SK-N-SH (cell line): ENCODE results near the gene ERMARD. TPM values are rescaled to one million over a fixed set of nuclear protein-coding genes. Genes with fewer than 3 reads are reported as not detected.

Source experiments
- CTCF ChIA-PET: fragments of 300-600, 350-600 bp; formaldehyde crosslinking; extraction: SDS; loops from one replicate; lab custom pipeline; 2021; lab: Yijun Ruan, JAX
- POLR2A ChIA-PET: fragments of 350-600 bp; sonication (Branson Sonifier 250); formaldehyde crosslinking; extraction: SDS; loops from one replicate; lab custom pipeline; 2020; ENCODE audit warnings: antibody characterized with exemption, inconsistent platforms; lab: Yijun Ruan, JAX
- DNase-seq: peaks from one replicate; pipeline ENCODE4 v3.0.0; 2012
- H2AFZ ChIP-seq: fragments of 200-600 bp; sonication (generic); 2 replicates; pipeline ENCODE4 v1.8.1; 2016; ENCODE audit warnings: antibody characterized with exemption, mild to moderate bottlenecking, low read depth
- H3F3A ChIP-seq: fragments of 200-600 bp; sonication (generic); replicated peaks from 2 replicates; pipeline ENCODE3; 2016; ENCODE audit warnings: antibody characterized with exemption, mild to moderate bottlenecking; ENCODE audit not compliant: insufficient read depth
- H3K27ac ChIP-seq, 2 experiments: fragments of 200-500 bp in 1 of 2; fragments of 200-600 bp in 1 of 2; sonication (Bioruptor generic) in 1 of 2; sonication (generic), shearing (Covaris generic) in 1 of 2; 2 replicates each; pipeline versions ENCODE4 v1.5.1 to v1.6.1; 2014 to 2016; ENCODE audit warnings: low read depth in 2 of 2, inconsistent platforms in 1 of 2, low read length in 1 of 2, mild to moderate bottlenecking in 1 of 2, mixed read lengths in 1 of 2
- H3K27me3 ChIP-seq: fragments of 200-600 bp; sonication (generic), shearing (Covaris generic); 2 replicates; pipeline ENCODE4 v1.6.1; 2016; ENCODE audit warnings: mixed run types; ENCODE audit not compliant: insufficient read depth
- H3K36me3 ChIP-seq, 2 experiments: fragments of 200-500 bp in 1 of 2; fragments of 200-600 bp in 1 of 2; sonication (Bioruptor generic) in 1 of 2; sonication (generic) in 1 of 2; replicated peaks in 1 of 2; 2 replicates each; pipeline versions ENCODE3 to v1.5.1; 2014 to 2016; ENCODE audit warnings: low read length in 1 of 2, mild to moderate bottlenecking in 1 of 2; ENCODE audit not compliant: insufficient read depth in 2 of 2, control insufficient read depth in 1 of 2
- H3K4me1 ChIP-seq, 2 experiments: fragments of 200-500 bp in 1 of 2; fragments of 200-600 bp in 1 of 2; sonication (Bioruptor generic) in 1 of 2; sonication (generic), shearing (Covaris generic) in 1 of 2; 2 replicates each; pipeline versions ENCODE4 v1.5.1 to v1.6.1; 2014 to 2016; ENCODE audit warnings: low read depth in 1 of 2, low read length in 1 of 2, mixed run types in 1 of 2; ENCODE audit not compliant: insufficient read depth in 2 of 2, control insufficient read depth in 1 of 2
- H3K4me2 ChIP-seq: fragments of 200-600 bp; sonication (generic), shearing (Covaris generic); 2 replicates; pipeline ENCODE4 v1.6.1; 2017; ENCODE audit warnings: mixed run types
- H3K4me3 ChIP-seq, 2 experiments: fragments of 200-500 bp in 1 of 2; fragments of 200-600 bp in 1 of 2; sonication (Bioruptor generic) in 1 of 2; sonication (generic), shearing (Covaris generic) in 1 of 2; 2 replicates each; pipeline versions ENCODE4 v1.5.1 to v1.8.1; 2014 to 2016; ENCODE audit warnings: low read depth in 2 of 2, inconsistent platforms in 1 of 2, low read length in 1 of 2, mild to moderate bottlenecking in 1 of 2, mixed read lengths in 1 of 2, moderate library complexity in 1 of 2
- H3K79me2 ChIP-seq: fragments of 200-600 bp; sonication (generic); 2 replicates; pipeline ENCODE4 v1.8.1; 2017; ENCODE audit warnings: mild to moderate bottlenecking; ENCODE audit not compliant: insufficient read depth
- H3K9ac ChIP-seq: fragments of 200-600 bp; sonication (generic); 2 replicates; pipeline ENCODE4 v1.6.1; 2017; ENCODE audit warnings: mixed run types
- H3K9me2 ChIP-seq: fragments of 200-600 bp; sonication (generic); 2 replicates; pipeline ENCODE4 v1.6.1; 2017; ENCODE audit warnings: mixed run types
- H3K9me3 ChIP-seq: fragments of 200-600 bp; sonication (generic); 2 replicates; pipeline ENCODE4 v1.6.1; 2017; ENCODE audit warnings: mixed run types, mild to moderate bottlenecking, moderate library complexity
- H4K20me1 ChIP-seq: fragments of 200-600 bp; sonication (generic); 2 replicates; pipeline ENCODE4 v1.6.1; 2017; ENCODE audit warnings: mild to moderate bottlenecking, mixed run types; ENCODE audit not compliant: insufficient read depth
- ELF1 ChIP-seq: IDR thresholded peaks from 2 replicates; pipeline ENCODE4 v1.4.0; 2012
- EP300 ChIP-seq, 2 experiments: IDR thresholded peaks; 2 replicates each; pipeline versions ENCODE4 v1.4.0 to v1.6.1; 2012; ENCODE audit warnings: borderline replicate concordance in 1 of 2, low read depth in 1 of 2, low read length in 1 of 2
- FOSL2 ChIP-seq: IDR thresholded peaks from 2 replicates; pipeline ENCODE4 v1.4.0; 2012; ENCODE audit warnings: low read depth, mild to moderate bottlenecking, moderate library complexity, borderline replicate concordance
- FOXM1 ChIP-seq: IDR thresholded peaks from 2 replicates; pipeline ENCODE4 v1.4.0; 2012; ENCODE audit warnings: low read depth, mild to moderate bottlenecking
- JUND ChIP-seq: IDR thresholded peaks from 2 replicates; pipeline ENCODE4 v1.4.0; 2012
- RCOR1 ChIP-seq: fragments of 150-350 bp; IDR thresholded peaks from 2 replicates; pipeline ENCODE4 v1.6.1; 2017; ENCODE audit warnings: antibody characterized with exemption, low read length
- RXRA ChIP-seq: IDR thresholded peaks from 2 replicates; pipeline ENCODE4 v1.4.0; 2012; ENCODE audit warnings: low read depth, mild to moderate bottlenecking, borderline replicate concordance
- SMC3 ChIP-seq: IDR thresholded peaks from 2 replicates; pipeline ENCODE4 v1.6.1; 2012; ENCODE audit warnings: low read depth, low read length, improper control_type of control experiment
- WGBS: methylation state at CpG from one replicate; pipeline ENCODE4 v1.1.6; 2017; ENCODE audit warnings: low lambda C conversion rate; 5-methylcytosine and 5-hydroxymethylcytosine counted together
- polyA plus RNA-seq, 3 experiments: library from polyadenylated mRNA; depleted of rRNA; stranded (reverse); fragments of >200 nt; gene quantifications; 2 replicates each; pipeline ENCODE4 v1.2.3, GENCODE V29; 2012
- TF ChIP-seq, protein P1 (sequence below): IDR thresholded peaks from 2 replicates; pipeline ENCODE4 v1.4.0; 2012; ENCODE audit warnings: low read depth
- TF ChIP-seq, protein P2 (sequence below): IDR thresholded peaks from 2 replicates; pipeline ENCODE4 v1.6.1; 2012; ENCODE audit warnings: mild to moderate bottlenecking, low read depth, low read length, moderate library complexity

Gene ERMARD
- polyA plus RNA-seq, 1 of the 3 experiments (the other 2 are of a cell fraction), result 43.2 TPM

DNA sequence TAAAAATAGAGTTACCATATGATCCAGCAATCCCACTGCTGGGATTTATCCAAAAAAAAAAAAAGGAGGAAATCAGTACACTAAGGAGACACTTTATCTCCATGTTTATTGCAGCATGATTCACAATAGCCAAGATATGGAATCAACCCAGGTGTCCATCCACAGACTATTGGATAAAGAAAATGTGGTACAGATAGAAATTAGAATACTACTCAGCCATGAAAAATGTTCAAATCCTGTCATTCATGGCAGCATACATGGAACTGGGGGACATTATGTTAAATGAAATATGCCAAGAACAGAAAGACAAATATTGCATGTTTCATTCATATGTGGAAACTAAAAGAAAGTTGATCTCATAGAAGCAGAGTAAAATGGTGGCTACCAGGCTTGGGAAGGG, 75.3 kb downstream of the ERMARD start:
- Histone ChIP-seq H3K36me3 (no peaks in the 10 kb centered on the region), H3K79me2 (no peaks in the 10 kb centered on the region), H3K9me2 (no peaks in the 10 kb centered on the region), H3K27me3 (no peaks in the 10 kb centered on the region; the same call in 1 of the 2 replicates), H3F3A (no peaks in the 10 kb centered on the region), H4K20me1 (no peaks in the 10 kb centered on the region), H3K4me3 (no peak overlapping the region), H3K4me1 (peaks cover 0 to 2% of the 10 kb centered on the region in 2 experiments; a peak in 1 of 4 replicates), H3K27ac (no peak overlapping the region), H3K9ac (no peak overlapping the region), H2AFZ (no peak overlapping the region), H3K4me2 (no peak overlapping the region), H3K9me3 (no peaks in the 10 kb centered on the region)
- no peak for DNase-seq
- POLR2A ChIA-PET, result no interaction called here
- CTCF ChIA-PET, result interaction anchor here (1.7 to 2.1 kb wide), 2 partner anchors 12 to 36 kb away, joined by 4 to 8 read pairs; no protein-coding TSS in a partner anchor
- TF ChIP-seq, protein P1, sequence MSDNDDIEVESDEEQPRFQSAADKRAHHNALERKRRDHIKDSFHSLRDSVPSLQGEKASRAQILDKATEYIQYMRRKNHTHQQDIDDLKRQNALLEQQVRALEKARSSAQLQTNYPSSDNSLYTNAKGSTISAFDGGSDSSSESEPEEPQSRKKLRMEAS, result no peak
- no peak for TF ChIP-seq EP300 (IDR thresholded peaks at IDR 0.05; ENCODE audit: borderline replicate concordance in 1 of 2, low read depth in 1 of 2, low read length in 1 of 2)
- TF ChIP-seq RXRA, result no peak
- TF ChIP-seq, protein P2, sequence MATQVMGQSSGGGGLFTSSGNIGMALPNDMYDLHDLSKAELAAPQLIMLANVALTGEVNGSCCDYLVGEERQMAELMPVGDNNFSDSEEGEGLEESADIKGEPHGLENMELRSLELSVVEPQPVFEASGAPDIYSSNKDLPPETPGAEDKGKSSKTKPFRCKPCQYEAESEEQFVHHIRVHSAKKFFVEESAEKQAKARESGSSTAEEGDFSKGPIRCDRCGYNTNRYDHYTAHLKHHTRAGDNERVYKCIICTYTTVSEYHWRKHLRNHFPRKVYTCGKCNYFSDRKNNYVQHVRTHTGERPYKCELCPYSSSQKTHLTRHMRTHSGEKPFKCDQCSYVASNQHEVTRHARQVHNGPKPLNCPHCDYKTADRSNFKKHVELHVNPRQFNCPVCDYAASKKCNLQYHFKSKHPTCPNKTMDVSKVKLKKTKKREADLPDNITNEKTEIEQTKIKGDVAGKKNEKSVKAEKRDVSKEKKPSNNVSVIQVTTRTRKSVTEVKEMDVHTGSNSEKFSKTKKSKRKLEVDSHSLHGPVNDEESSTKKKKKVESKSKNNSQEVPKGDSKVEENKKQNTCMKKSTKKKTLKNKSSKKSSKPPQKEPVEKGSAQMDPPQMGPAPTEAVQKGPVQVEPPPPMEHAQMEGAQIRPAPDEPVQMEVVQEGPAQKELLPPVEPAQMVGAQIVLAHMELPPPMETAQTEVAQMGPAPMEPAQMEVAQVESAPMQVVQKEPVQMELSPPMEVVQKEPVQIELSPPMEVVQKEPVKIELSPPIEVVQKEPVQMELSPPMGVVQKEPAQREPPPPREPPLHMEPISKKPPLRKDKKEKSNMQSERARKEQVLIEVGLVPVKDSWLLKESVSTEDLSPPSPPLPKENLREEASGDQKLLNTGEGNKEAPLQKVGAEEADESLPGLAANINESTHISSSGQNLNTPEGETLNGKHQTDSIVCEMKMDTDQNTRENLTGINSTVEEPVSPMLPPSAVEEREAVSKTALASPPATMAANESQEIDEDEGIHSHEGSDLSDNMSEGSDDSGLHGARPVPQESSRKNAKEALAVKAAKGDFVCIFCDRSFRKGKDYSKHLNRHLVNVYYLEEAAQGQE, result no peak
- no peak for TF ChIP-seq FOXM1
- no peak for TF ChIP-seq ELF1
- TF ChIP-seq RCOR1, result no peak
- no peak for TF ChIP-seq FOSL2
- TF ChIP-seq SMC3, result no peak

DNA sequence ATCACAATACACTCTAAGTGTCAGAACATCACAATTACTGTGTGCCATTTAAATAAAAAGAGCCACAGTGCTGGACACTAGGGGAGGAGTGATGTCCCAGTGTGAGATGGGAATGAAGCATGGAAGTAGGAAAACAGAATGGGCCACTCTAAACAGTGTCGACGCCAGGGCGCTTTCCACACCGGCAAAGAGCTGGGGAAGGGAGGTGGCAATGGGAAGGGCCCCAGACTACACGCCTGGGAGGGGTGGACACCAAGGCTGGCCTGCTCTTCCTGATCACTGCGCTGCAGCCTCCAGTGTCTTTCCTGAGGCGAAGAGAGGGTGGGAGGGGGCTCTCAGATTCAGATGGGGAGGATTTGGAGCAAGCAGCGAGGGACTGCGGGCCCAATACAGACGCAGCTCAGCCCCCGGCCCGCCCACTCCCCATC, 75.9 kb downstream of the ERMARD start:
- POLR2A ChIA-PET, result no interaction called here
- no peaks in the 10 kb centered on the region for H3K9me2 ChIP-seq
- no peak overlapping the region for H3K4me3 ChIP-seq
- H2AFZ ChIP-seq, result no peak overlapping the region
- no peaks in the 10 kb centered on the region for H3K79me2 ChIP-seq
- no peaks in the 10 kb centered on the region for H3K36me3 ChIP-seq
- TF ChIP-seq JUND, result no peak
- no peak overlapping the region for H3K9ac ChIP-seq
- no peak for DNase-seq
- CTCF ChIA-PET, result interaction anchor here (1.0 to 2.1 kb wide), 4 partner anchors 10 to 703 kb away, joined by 3 to 8 read pairs (median 6); no protein-coding TSS in a partner anchor
- no peaks in the 10 kb centered on the region; the same call in 1 of the 2 replicates for H3K27me3 ChIP-seq
- H3K27ac ChIP-seq, result no peak overlapping the region
- no peaks in the 10 kb centered on the region for H3K9me3 ChIP-seq
- H3F3A ChIP-seq, result no peaks in the 10 kb centered on the region
- WGBS, result 47% methylated on average over 11 of the region's 12 CpGs
- peaks cover 0 to 2% of the 10 kb centered on the region in 2 experiments; a peak in 2 of 4 replicates for H3K4me1 ChIP-seq
- H3K4me2 ChIP-seq, result no peak overlapping the region
- H4K20me1 ChIP-seq, result no peaks in the 10 kb centered on the region
